HCT116 (cell line): ENCODE measurements around the gene FCF1.

Source experiments
- EZH2phosphoT487 ChIP-seq: fragments of 200-600 bp; IDR thresholded peaks from 2 replicates; pipeline ENCODE4 v1.6.1; 2018; ENCODE audit warnings: antibody characterized with exemption, borderline replicate concordance
- TF ChIP-seq, protein P1 (sequence below): IDR thresholded peaks from 2 replicates; pipeline ENCODE4 v1.6.1; 2012

DNA sequence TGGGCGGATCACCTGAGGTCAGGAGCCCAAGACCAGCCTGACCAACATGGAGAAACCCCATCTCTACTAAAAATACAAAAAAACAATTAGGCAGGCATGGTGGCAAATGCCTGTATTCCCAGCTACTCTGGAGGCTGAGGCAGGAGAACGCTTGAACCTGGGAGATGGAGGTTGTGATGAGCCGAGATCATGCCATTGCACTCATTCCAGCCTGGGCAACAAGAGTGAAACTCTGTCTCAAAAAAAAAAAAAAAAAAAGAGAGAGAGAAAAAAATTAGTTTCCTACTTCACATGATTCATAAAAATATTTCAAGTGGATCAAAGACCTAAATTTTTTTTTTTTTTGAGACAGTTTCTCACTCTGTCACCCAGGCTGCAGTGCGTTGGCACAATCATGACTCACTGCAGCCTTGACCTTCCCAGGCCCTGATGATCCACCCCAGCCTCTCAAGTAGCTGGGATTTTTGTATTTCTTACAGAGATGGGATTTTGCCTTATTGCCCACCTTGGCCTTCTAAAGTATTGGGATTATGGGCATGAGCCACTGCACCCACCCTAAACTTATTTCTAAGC, 24.9 kb downstream of the FCF1 start:
- TF ChIP-seq, protein P1, sequence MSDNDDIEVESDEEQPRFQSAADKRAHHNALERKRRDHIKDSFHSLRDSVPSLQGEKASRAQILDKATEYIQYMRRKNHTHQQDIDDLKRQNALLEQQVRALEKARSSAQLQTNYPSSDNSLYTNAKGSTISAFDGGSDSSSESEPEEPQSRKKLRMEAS = no peak
- TF ChIP-seq EZH2phosphoT487 = no peak
